H9 (cell line): ENCODE results near the gene CENPQ. TPM values are rescaled to one million over a fixed set of nuclear protein-coding genes. Genes with fewer than 3 reads are reported as not detected.

ENCODE experiments used
- DNase-seq: peaks from one replicate; pipeline ENCODE4 v3.0.0-alpha.2; 2017
- H2AFZ ChIP-seq: one replicate; pipeline ENCODE4 v1.6.1; 2013; ENCODE audit warnings: mild to moderate bottlenecking, low read length, control low read depth, moderate library complexity
- H2AK5ac ChIP-seq: 2 replicates; pipeline ENCODE4 v1.6.1; 2013; ENCODE audit warnings: low read length, control low read depth, mixed read lengths; ENCODE audit not compliant: insufficient read length
- H2BK120ac ChIP-seq: one replicate; pipeline ENCODE4 v1.6.1; 2013; ENCODE audit warnings: low read depth, mild to moderate bottlenecking, low read length, control low read depth, inconsistent platforms; ENCODE audit not compliant: poor library complexity, severe bottlenecking
- H2BK12ac ChIP-seq: 2 replicates; pipeline ENCODE4 v1.6.1; 2013; ENCODE audit warnings: low read length, control low read depth, mixed read lengths, low read depth; ENCODE audit not compliant: insufficient read length
- H2BK15ac ChIP-seq: 2 replicates; pipeline ENCODE4 v1.6.1; 2013; ENCODE audit warnings: low read depth, low read length, control low read depth
- H2BK20ac ChIP-seq: one replicate; pipeline ENCODE4 v1.6.1; 2013; ENCODE audit warnings: low read depth, mild to moderate bottlenecking, low read length, control low read depth, inconsistent platforms; ENCODE audit not compliant: poor library complexity, severe bottlenecking
- H2BK5ac ChIP-seq: 2 replicates; pipeline ENCODE4 v1.6.1; 2013; ENCODE audit warnings: low read length, control low read depth, mixed read lengths; ENCODE audit not compliant: insufficient read length
- H3K14ac ChIP-seq: 2 replicates; pipeline ENCODE4 v1.6.1; 2013; ENCODE audit warnings: low read length, control low read depth; ENCODE audit not compliant: insufficient read depth
- H3K18ac ChIP-seq: 2 replicates; pipeline ENCODE4 v1.6.1; 2013; ENCODE audit warnings: low read depth, mild to moderate bottlenecking, mixed read lengths, low read length, control low read depth; ENCODE audit not compliant: insufficient read length
- H3K23ac ChIP-seq: 2 replicates; pipeline ENCODE4 v1.6.1; 2013; ENCODE audit warnings: low read length, control low read depth, mixed read lengths, low read depth; ENCODE audit not compliant: insufficient read length
- H3K23me2 ChIP-seq: 2 replicates; pipeline ENCODE4 v1.6.1; 2013; ENCODE audit warnings: low read depth, mild to moderate bottlenecking, mixed read lengths, low read length, control low read depth; ENCODE audit not compliant: insufficient read length, poor library complexity, severe bottlenecking
- H3K27ac ChIP-seq: 2 replicates; pipeline ENCODE4 v1.5.1; 2013; ENCODE audit warnings: low read length, control low read depth, mixed read lengths, low read depth; ENCODE audit not compliant: insufficient read length
- H3K27me3 ChIP-seq: 2 replicates; pipeline ENCODE4 v1.6.1; 2013; ENCODE audit warnings: low read length, control low read depth, inconsistent platforms; ENCODE audit not compliant: insufficient read depth
- H3K4ac ChIP-seq: 2 replicates; pipeline ENCODE4 v1.6.1; 2013; ENCODE audit warnings: low read depth, mild to moderate bottlenecking, control low read depth, inconsistent platforms, low read length, moderate library complexity
- H3K4me1 ChIP-seq: 2 replicates; pipeline ENCODE4 v1.6.1; 2013; ENCODE audit warnings: low read length, control low read depth, inconsistent platforms; ENCODE audit not compliant: insufficient read depth
- H3K4me2 ChIP-seq: 2 replicates; pipeline ENCODE4 v1.6.1; 2013; ENCODE audit warnings: low read length, control low read depth, mixed read lengths; ENCODE audit not compliant: insufficient read length, insufficient read depth
- H3K56ac ChIP-seq: 2 replicates; pipeline ENCODE4 v1.6.1; 2013; ENCODE audit warnings: low read depth, mild to moderate bottlenecking, mixed read lengths, low read length, control low read depth; ENCODE audit not compliant: insufficient read length
- H3K79me1 ChIP-seq: 2 replicates; pipeline ENCODE4 v1.6.1; 2013; ENCODE audit warnings: low read depth, mild to moderate bottlenecking, moderate library complexity, low read length, control low read depth, inconsistent platforms; ENCODE audit not compliant: insufficient read depth, poor library complexity, severe bottlenecking
- H3K79me2 ChIP-seq: 2 replicates; pipeline ENCODE4 v1.6.1; 2013; ENCODE audit warnings: low read length, control low read depth, inconsistent platforms; ENCODE audit not compliant: insufficient read depth
- H3K9ac ChIP-seq: 2 replicates; pipeline ENCODE4 v1.6.1; 2013; ENCODE audit warnings: low read length, control low read depth, mixed read lengths; ENCODE audit not compliant: insufficient read length; ENCODE audit errors: extremely low read depth
- H3K9me3 ChIP-seq: one replicate; pipeline ENCODE4 v1.6.1; 2013; ENCODE audit warnings: low read depth, low read length, inconsistent platforms; ENCODE audit not compliant: control insufficient read depth
- H3T11ph ChIP-seq: one replicate; pipeline ENCODE4 v1.6.1; 2013; ENCODE audit warnings: mild to moderate bottlenecking, low read length, control low read depth, inconsistent platforms
- H4K20me1 ChIP-seq: one replicate; pipeline ENCODE4 v1.6.1; 2013; ENCODE audit not compliant: control insufficient read depth, insufficient read length, insufficient read depth
- H4K5ac ChIP-seq: 2 replicates; pipeline ENCODE4 v1.6.1; 2013; ENCODE audit warnings: low read depth, mild to moderate bottlenecking, mixed read lengths, low read length, control low read depth; ENCODE audit not compliant: insufficient read length
- H4K8ac ChIP-seq: replicated peaks from 2 replicates; pipeline ENCODE4 v1.6.1; 2013; ENCODE audit warnings: low read length, control low read depth, mixed read lengths, low read depth; ENCODE audit not compliant: insufficient read length
- H4K91ac ChIP-seq: 2 replicates; pipeline ENCODE4 v1.6.1; 2013; ENCODE audit warnings: low read depth, mild to moderate bottlenecking, moderate library complexity, mixed read lengths, low read length, control low read depth; ENCODE audit not compliant: insufficient read length
- H3K27ac Mint-ChIP-seq, 3 experiments: 2 replicates in 2 of 3; 3 replicates in 1 of 3; pipeline ENCODE4 v1.8.0; 2020 to 2021; ENCODE audit warnings: mixed read lengths in 3 of 3, mild to moderate bottlenecking in 1 of 3, moderate library complexity in 1 of 3
- H3K27me3 Mint-ChIP-seq: 2 replicates; pipeline ENCODE4 v1.8.0; 2021; ENCODE audit warnings: low read depth, mild to moderate bottlenecking, moderate library complexity, mixed read lengths
- H3K36me3 Mint-ChIP-seq, 3 experiments: 2 replicates in 2 of 3; 3 replicates in 1 of 3; pipeline ENCODE4 v1.8.0; 2020 to 2021; ENCODE audit warnings: low read depth in 3 of 3, mixed read lengths in 3 of 3; ENCODE audit not compliant: insufficient read depth in 1 of 3
- H3K4me1 Mint-ChIP-seq, 2 experiments: 2 replicates each; pipeline ENCODE4 v1.8.0; 2020; ENCODE audit warnings: mixed read lengths in 2 of 2
- H3K4me3 Mint-ChIP-seq, 2 experiments: 2 replicates in 1 of 2; 3 replicates in 1 of 2; pipeline ENCODE4 v1.8.0; 2020 to 2021; ENCODE audit warnings: mild to moderate bottlenecking in 2 of 2, mixed read lengths in 2 of 2, moderate library complexity in 1 of 2
- H3K9me3 Mint-ChIP-seq, 2 experiments: 2 replicates in 1 of 2; 3 replicates in 1 of 2; pipeline ENCODE4 v1.8.0; 2020; ENCODE audit warnings: mild to moderate bottlenecking in 2 of 2, mixed read lengths in 2 of 2, moderate library complexity in 1 of 2
- CTCF ChIP-seq: fragments of 200-600 bp; sonication (generic); conservative IDR thresholded peaks from 3 replicates; pipeline ENCODE4 v1.8.0; 2021; ENCODE audit warnings: antibody characterized with exemption, mild to moderate bottlenecking
- WGBS: extraction: QIAGEN DNeasy Blood & Tissue Kit; methylation state at CpG from one replicate; pipeline ENCODE4 v1.1.7; 2013; ENCODE audit warnings: missing lambda C conversion rate, low lambda C conversion rate, mixed read lengths; ENCODE audit not compliant: insufficient read length; ENCODE audit errors: extremely low coverage; 5-methylcytosine and 5-hydroxymethylcytosine counted together
- total RNA-seq: library from RNA; stranded (reverse); gene quantifications from 2 replicates; pipeline ENCODE4 v1.2.1, GENCODE V29; 2021

Gene CENPQ
- total RNA-seq, 1 experiment from 2014 or later, result 15.5 TPM

DNA sequence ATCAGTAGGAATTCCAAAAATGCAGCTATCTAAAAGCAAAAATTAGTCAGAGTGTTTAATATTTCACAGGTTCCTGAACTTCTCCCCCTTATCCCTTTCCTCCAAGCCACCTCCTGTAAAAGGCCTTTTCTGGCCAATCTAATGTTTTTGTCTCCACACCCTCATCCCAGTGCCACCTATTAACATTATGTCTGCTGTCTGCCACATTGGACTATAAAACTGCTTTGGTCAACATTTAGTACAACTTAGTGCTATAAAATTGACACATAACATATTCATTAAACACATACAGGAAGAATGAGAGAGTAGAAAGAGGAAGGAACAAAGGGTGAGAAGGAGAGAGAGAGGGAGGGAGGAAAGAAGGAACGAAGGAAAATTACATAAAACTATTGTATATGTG, 47.8 kb upstream of the CENPQ start:
- no peaks in the 10 kb centered on the region; a peak in 1 of 4 replicates for H3K4me1 Mint-ChIP-seq
- Histone ChIP-seq H3K27me3 (no peaks in the 10 kb centered on the region), H3K18ac (no peak overlapping the region), H3K4ac (no peak overlapping the region), H4K5ac (no peak overlapping the region), H2BK15ac (no peak overlapping the region), H3K27ac (no peak overlapping the region), H3K56ac (no peak overlapping the region), H3K4me1 (no peaks in the 10 kb centered on the region), H3T11ph (no peak overlapping the region), H3K9ac (no peak overlapping the region), H3K23ac (no peak overlapping the region), H3K4me2 (no peak overlapping the region), H3K79me1 (no peaks in the 10 kb centered on the region), H2BK20ac (no peak overlapping the region), H2AK5ac (no peak overlapping the region), H4K91ac (no peak overlapping the region), H4K8ac (no peak overlapping the region), H3K23me2 (no peaks in the 10 kb centered on the region), H2BK5ac (no peak overlapping the region), H2AFZ (no peak overlapping the region), H3K14ac (no peak overlapping the region), H4K20me1 (no peaks in the 10 kb centered on the region), H3K9me3 (no peaks in the 10 kb centered on the region), H2BK12ac (no peak overlapping the region), H2BK120ac (no peak overlapping the region), H3K79me2 (no peaks in the 10 kb centered on the region)
- no peaks in the 10 kb centered on the region for H3K27me3 Mint-ChIP-seq
- H3K4me3 Mint-ChIP-seq, result no peak overlapping the region
- H3K36me3 Mint-ChIP-seq, result no peaks in the 10 kb centered on the region; a peak in 1 of 7 replicates
- no peak for DNase-seq
- peaks cover 3% of the 10 kb centered on the region in 2 experiments; a peak in 2 of 5 replicates for H3K9me3 Mint-ChIP-seq
- no peak for TF ChIP-seq CTCF
- no peak overlapping the region for H3K27ac Mint-ChIP-seq
- no CpG with 5 or more reads among the region's 1 CpG for WGBS
